HepG2 (cell line): Measurements from ENCODE around the gene TXNDC11. TPM values are rescaled to one million over a fixed set of nuclear protein-coding genes. Genes with fewer than 3 reads are reported as not detected.

ENCODE experiments used
- CEBPB ChIP-seq: IDR thresholded peaks from 2 replicates; pipeline ENCODE4 v1.6.1; 2011; ENCODE audit warnings: low read depth, low read length, improper control_type of control experiment, borderline replicate concordance
- GATA4 ChIP-seq: sonication (generic); IDR thresholded peaks from 2 replicates; pipeline ENCODE4 v1.6.1; 2016; ENCODE audit warnings: antibody characterized with exemption, low read depth, borderline replicate concordance
- HHEX ChIP-seq: IDR thresholded peaks from 2 replicates; pipeline ENCODE4 v1.6.1; 2016; ENCODE audit warnings: control low read depth
- MED8 ChIP-seq: sonication (generic); formaldehyde crosslinking; IDR thresholded peaks from 2 replicates; pipeline ENCODE4 v1.8.1; 2023; ENCODE audit warnings: mild to moderate bottlenecking, missing genetic modification reagents; ENCODE audit not compliant: insufficient replicate concordance
- MTA1 ChIP-seq: sonication (generic); formaldehyde crosslinking; IDR thresholded peaks from 2 replicates; pipeline ENCODE4 v1.4.0; 2020; ENCODE audit warnings: missing genetic modification reagents, mild to moderate bottlenecking, borderline replicate concordance
- MYC ChIP-seq: sonication (generic); formaldehyde crosslinking; IDR thresholded peaks from 2 replicates; pipeline ENCODE4 v1.9.0; 2021; ENCODE audit warnings: missing genetic modification reagents, borderline replicate concordance
- RELA ChIP-seq: sonication (generic); formaldehyde crosslinking; IDR thresholded peaks from 2 replicates; pipeline ENCODE4 v1.4.0; 2020; ENCODE audit warnings: missing genetic modification reagents
- RXRB ChIP-seq: IDR thresholded peaks from 2 replicates; pipeline ENCODE4 v1.6.1; 2016; ENCODE audit warnings: borderline replicate concordance, missing genetic modification reagents, missing compliant biosample characterization
- SETDB1 ChIP-seq: sonication (generic); formaldehyde crosslinking; IDR thresholded peaks from 2 replicates; pipeline ENCODE4 v1.5.1; 2020; ENCODE audit warnings: missing genetic modification reagents, mild to moderate bottlenecking, borderline replicate concordance
- SMARCE1 ChIP-seq: fragments of 450-650 bp; IDR thresholded peaks from 2 replicates; pipeline ENCODE4 v1.6.1; 2017; ENCODE audit warnings: borderline replicate concordance
- SPEN ChIP-seq: sonication (generic); formaldehyde crosslinking; IDR thresholded peaks from 2 replicates; pipeline ENCODE4 v1.5.1; 2020; ENCODE audit warnings: low read depth, mild to moderate bottlenecking, missing genetic modification reagents
- TAF15 ChIP-seq: fragments of 200-400 bp; formaldehyde crosslinking; IDR thresholded peaks from one replicate; pipeline ENCODE4 v1.6.1; 2018; ENCODE audit warnings: mild to moderate bottlenecking, low read depth, low read length; ENCODE audit not compliant: poor library complexity, severe bottlenecking
- TGIF2 ChIP-seq: IDR thresholded peaks from 2 replicates; pipeline ENCODE4 v1.6.1; 2016; ENCODE audit warnings: control low read depth, missing compliant biosample characterization
- ZBTB7B ChIP-seq: sonication (generic); formaldehyde crosslinking; IDR thresholded peaks from 2 replicates; pipeline ENCODE4 v1.4.0; 2020; ENCODE audit warnings: missing genetic modification reagents
- ZFP82 ChIP-seq: sonication (generic); formaldehyde crosslinking; IDR thresholded peaks from 2 replicates; pipeline ENCODE4 v1.5.1; 2020; ENCODE audit warnings: mild to moderate bottlenecking, missing genetic modification reagents, borderline replicate concordance
- ZNF234 ChIP-seq: sonication (generic); formaldehyde crosslinking; conservative IDR thresholded peaks from 2 replicates; pipeline ENCODE4 v1.5.1; 2020; ENCODE audit warnings: mild to moderate bottlenecking, missing genetic modification reagents
- ZNF350 ChIP-seq: sonication (generic); formaldehyde crosslinking; IDR thresholded peaks from 2 replicates; pipeline ENCODE4 v1.4.0; 2020; ENCODE audit warnings: mild to moderate bottlenecking, low read depth, missing genetic modification reagents, borderline replicate concordance
- ZNF547 ChIP-seq: sonication (generic); formaldehyde crosslinking; IDR thresholded peaks from 2 replicates; pipeline ENCODE4 v1.5.1; 2020; ENCODE audit warnings: mild to moderate bottlenecking, missing genetic modification reagents
- ZZZ3 ChIP-seq: sonication (generic); formaldehyde crosslinking; IDR thresholded peaks from 2 replicates; pipeline ENCODE4 v1.4.0; 2020; ENCODE audit warnings: missing genetic modification reagents, mild to moderate bottlenecking, borderline replicate concordance
- polyA plus RNA-seq, 8 experiments: library from polyadenylated mRNA; depleted of rRNA in 3 of 8; stranded (reverse) in 7 of 8; unstranded in 1 of 8; fragments of >200 nt; fragmentation: Illumina TruSeq in 4 of 8; extraction: Trizol in 4 of 8; gene quantifications; 2 replicates each; pipeline versions ENCODE4 v1.2.1 to v1.2.3, GENCODE V29; 2011 to 2016; ENCODE audit warnings: low read depth in 4 of 8, missing spikeins in 1 of 8, mixed read lengths in 1 of 8; ENCODE audit not compliant: insufficient read depth in 1 of 8
- total RNA-seq, 5 experiments: library from RNA; depleted of rRNA; stranded (reverse); fragments of >200 nt; fragmentation: Illumina TruSeq; extraction: Trizol; gene quantifications; 2 replicates each; pipeline ENCODE4 v1.2.3, GENCODE V29; 2016; ENCODE audit warnings: low read depth in 1 of 5
- TF ChIP-seq, protein P1 (sequence below): sonication (generic); formaldehyde crosslinking; IDR thresholded peaks from 2 replicates; pipeline ENCODE4 v1.5.0; 2020; ENCODE audit warnings: missing genetic modification reagents
- TF ChIP-seq, protein P2 (sequence below): sonication (generic); formaldehyde crosslinking; IDR thresholded peaks from 2 replicates; pipeline ENCODE4 v1.5.0; 2020; ENCODE audit warnings: missing genetic modification reagents
- TF ChIP-seq, protein P3 (sequence below): sonication (generic); formaldehyde crosslinking; IDR thresholded peaks from 2 replicates; pipeline ENCODE4 v1.4.0; 2020; ENCODE audit warnings: mild to moderate bottlenecking, low read depth, missing genetic modification reagents

The TXNDC11 gene
- total and polyA plus RNA-seq, 2 of the 13 experiments (the other 11 are each of a cell fraction or from before 2014, with no cell fraction given): 74.9 to 123 TPM

DNA sequence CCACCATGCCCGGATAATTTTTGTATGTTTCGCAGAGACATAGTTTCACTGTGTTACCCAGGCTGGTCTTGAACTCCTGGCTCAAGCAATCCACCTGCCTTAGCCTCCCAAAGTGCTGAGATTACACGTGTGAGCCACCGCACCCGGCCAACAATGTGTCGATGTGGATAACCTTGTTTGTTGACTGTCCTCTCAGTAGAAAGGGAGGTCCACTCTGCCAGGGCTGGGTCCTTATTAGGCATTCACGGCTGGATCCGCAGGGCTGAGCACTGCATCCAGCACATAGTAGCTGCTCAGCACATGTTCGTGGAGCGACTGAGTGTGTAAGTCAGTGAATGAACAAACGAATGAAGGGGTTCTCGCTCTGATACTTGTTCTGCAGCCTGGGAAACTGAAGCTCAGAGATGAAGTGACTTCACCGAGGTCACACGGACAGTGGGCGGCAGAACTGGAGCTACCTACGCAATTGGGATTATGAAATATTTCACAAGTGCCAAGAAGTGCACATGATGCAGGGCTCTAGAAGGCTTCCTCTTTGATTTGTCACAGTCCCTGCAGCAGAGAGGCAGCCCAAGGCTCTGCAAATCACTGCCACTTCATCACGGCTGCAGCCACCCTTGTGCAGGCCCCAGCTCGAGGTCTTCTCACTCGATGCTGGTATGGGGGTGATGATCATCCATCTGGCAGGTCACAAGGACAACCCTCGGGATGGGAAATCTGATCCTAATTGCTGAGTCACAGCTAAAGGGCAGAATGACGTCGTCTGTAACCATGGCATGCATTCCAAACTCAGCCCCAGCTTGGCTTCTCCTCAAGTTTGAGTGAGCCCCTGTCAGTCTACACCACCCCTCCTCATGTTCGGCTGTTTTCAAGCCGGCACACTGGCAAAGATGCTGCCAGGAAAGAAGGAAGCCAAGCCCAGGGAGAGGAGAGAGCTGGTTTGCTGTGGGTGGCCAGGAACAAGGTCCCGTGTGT is 102.4 kb downstream of the TXNDC11 start (continued):
- no peak for TF ChIP-seq ZNF234 (CRISPR knock-in tag)
- peak; percentile 45; the same call in 1 of the 2 replicates for TF ChIP-seq ZNF350 (CRISPR knock-in tag)
- no peak for TF ChIP-seq HHEX (CRISPR knock-in tag)
- no peak for TF ChIP-seq GATA4
- TF ChIP-seq MYC (CRISPR knock-in tag): peak; percentile 71; the same call in 1 of the 2 replicates
- TF ChIP-seq TGIF2 (CRISPR knock-in tag): peak; percentile 81; the same call in 1 of the 2 replicates
- TF ChIP-seq ZFP82: no peak
- TF ChIP-seq ZBTB7B (CRISPR knock-in tag): no peak; the same call in 1 of the 2 replicates
- 0 out of 2 replicates have a peak, but pooled peaks have one; percentile 18 for TF ChIP-seq SPEN
- TF ChIP-seq, protein P1, sequence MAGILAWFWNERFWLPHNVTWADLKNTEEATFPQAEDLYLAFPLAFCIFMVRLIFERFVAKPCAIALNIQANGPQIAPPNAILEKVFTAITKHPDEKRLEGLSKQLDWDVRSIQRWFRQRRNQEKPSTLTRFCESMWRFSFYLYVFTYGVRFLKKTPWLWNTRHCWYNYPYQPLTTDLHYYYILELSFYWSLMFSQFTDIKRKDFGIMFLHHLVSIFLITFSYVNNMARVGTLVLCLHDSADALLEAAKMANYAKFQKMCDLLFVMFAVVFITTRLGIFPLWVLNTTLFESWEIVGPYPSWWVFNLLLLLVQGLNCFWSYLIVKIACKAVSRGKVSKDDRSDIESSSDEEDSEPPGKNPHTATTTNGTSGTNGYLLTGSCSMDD (CRISPR knock-in tag): no peak
- TF ChIP-seq MTA1: no peak
- no peak for TF ChIP-seq ZZZ3
- TF ChIP-seq, protein P2, sequence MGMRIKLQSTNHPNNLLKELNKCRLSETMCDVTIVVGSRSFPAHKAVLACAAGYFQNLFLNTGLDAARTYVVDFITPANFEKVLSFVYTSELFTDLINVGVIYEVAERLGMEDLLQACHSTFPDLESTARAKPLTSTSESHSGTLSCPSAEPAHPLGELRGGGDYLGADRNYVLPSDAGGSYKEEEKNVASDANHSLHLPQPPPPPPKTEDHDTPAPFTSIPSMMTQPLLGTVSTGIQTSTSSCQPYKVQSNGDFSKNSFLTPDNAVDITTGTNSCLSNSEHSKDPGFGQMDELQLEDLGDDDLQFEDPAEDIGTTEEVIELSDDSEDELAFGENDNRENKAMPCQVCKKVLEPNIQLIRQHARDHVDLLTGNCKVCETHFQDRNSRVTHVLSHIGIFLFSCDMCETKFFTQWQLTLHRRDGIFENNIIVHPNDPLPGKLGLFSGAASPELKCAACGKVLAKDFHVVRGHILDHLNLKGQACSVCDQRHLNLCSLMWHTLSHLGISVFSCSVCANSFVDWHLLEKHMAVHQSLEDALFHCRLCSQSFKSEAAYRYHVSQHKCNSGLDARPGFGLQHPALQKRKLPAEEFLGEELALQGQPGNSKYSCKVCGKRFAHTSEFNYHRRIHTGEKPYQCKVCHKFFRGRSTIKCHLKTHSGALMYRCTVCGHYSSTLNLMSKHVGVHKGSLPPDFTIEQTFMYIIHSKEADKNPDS (CRISPR knock-in tag): no peak
- no peak for TF ChIP-seq MED8 (CRISPR knock-in tag)
- TF ChIP-seq TAF15: no peak
- TF ChIP-seq, protein P3, sequence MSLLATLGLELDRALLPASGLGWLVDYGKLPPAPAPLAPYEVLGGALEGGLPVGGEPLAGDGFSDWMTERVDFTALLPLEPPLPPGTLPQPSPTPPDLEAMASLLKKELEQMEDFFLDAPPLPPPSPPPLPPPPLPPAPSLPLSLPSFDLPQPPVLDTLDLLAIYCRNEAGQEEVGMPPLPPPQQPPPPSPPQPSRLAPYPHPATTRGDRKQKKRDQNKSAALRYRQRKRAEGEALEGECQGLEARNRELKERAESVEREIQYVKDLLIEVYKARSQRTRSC (CRISPR knock-in tag): no peak
- TF ChIP-seq SETDB1 (CRISPR knock-in tag): no peak
- no peak for TF ChIP-seq ZNF547
- TF ChIP-seq RELA (CRISPR knock-in tag): 0 out of 2 replicates have a peak, but pooled peaks have one; percentile 18
- peak; percentile 99 for TF ChIP-seq CEBPB
- no peak for TF ChIP-seq SMARCE1
- peak; percentile 79 for TF ChIP-seq RXRB (CRISPR knock-in tag)
